Neural progenitor cell (in vitro differentiated cells): ENCODE results near the gene CEP131. TPM values are rescaled to one million over a fixed set of nuclear protein-coding genes. Genes with fewer than 3 reads are reported as not detected.

Source experiments
- DNase-seq: peaks from one replicate; pipeline ENCODE4 v3.0.0-alpha.2; 2016; ENCODE audit warnings: low spot score
- H2AFZ ChIP-seq: fragments of 200-600 bp; sonication (generic); replicated peaks from 2 replicates; pipeline ENCODE4 v1.6.1; 2016; ENCODE audit warnings: antibody characterized with exemption
- H3F3A ChIP-seq: fragments of 200-600 bp; sonication (generic); 2 replicates; pipeline ENCODE4 v1.6.1; 2016; ENCODE audit warnings: antibody characterized with exemption, low read depth
- H3K27ac ChIP-seq: fragments of 200-600 bp; sonication (generic); 2 replicates; pipeline ENCODE4 v1.5.1; 2016; ENCODE audit warnings: mild to moderate bottlenecking
- H3K27me3 ChIP-seq: fragments of 200-600 bp; sonication (generic); 2 replicates; pipeline ENCODE4 v1.6.1; 2016; ENCODE audit warnings: mild to moderate bottlenecking, moderate library complexity
- H3K36me3 ChIP-seq: fragments of 200-600 bp; sonication (generic); 2 replicates; pipeline ENCODE4 v1.5.1; 2016
- H3K4me1 ChIP-seq: fragments of 200-600 bp; sonication (generic); 2 replicates; pipeline ENCODE4 v1.6.1; 2016; ENCODE audit warnings: mixed run types
- H3K4me2 ChIP-seq: fragments of 200-600 bp; sonication (generic); 2 replicates; pipeline ENCODE4 v1.6.1; 2016
- H3K4me3 ChIP-seq: fragments of 200-600 bp; sonication (generic); 2 replicates; pipeline ENCODE4 v1.5.1; 2016
- H3K79me2 ChIP-seq: fragments of 200-600 bp; sonication (generic); 2 replicates; pipeline ENCODE4 v1.6.1; 2016; ENCODE audit warnings: low read depth
- H3K9ac ChIP-seq: fragments of 200-600 bp; sonication (generic); 2 replicates; pipeline ENCODE4 v1.6.1; 2016
- H3K9me3 ChIP-seq: fragments of 200-600 bp; sonication (generic); 2 replicates; pipeline ENCODE4 v1.5.1; 2016; ENCODE audit warnings: low read depth
- H4K20me1 ChIP-seq: fragments of 200-600 bp; sonication (generic); 2 replicates; pipeline ENCODE4 v1.6.1; 2016; ENCODE audit warnings: low read depth
- H3K27ac Mint-ChIP-seq: 3 replicates; pipeline ENCODE4 v1.8.0; 2021; ENCODE audit warnings: mixed read lengths
- H3K27me3 Mint-ChIP-seq: 2 replicates; pipeline ENCODE4 v1.8.0; 2022; ENCODE audit warnings: low read depth, mild to moderate bottlenecking, inconsistent platforms, moderate library complexity, mixed read lengths; ENCODE audit not compliant: insufficient read depth
- H3K36me3 Mint-ChIP-seq: 3 replicates; pipeline ENCODE4 v1.8.0; 2021; ENCODE audit warnings: mixed read lengths
- H3K4me1 Mint-ChIP-seq: 3 replicates; pipeline ENCODE4 v1.8.0; 2021; ENCODE audit warnings: mixed read lengths
- H3K4me3 Mint-ChIP-seq: 3 replicates; pipeline ENCODE4 v1.8.0; 2021; ENCODE audit warnings: mild to moderate bottlenecking, moderate library complexity, mixed read lengths
- H3K9me3 Mint-ChIP-seq: 3 replicates; pipeline ENCODE4 v1.8.0; 2020; ENCODE audit warnings: mixed read lengths
- CTCF ChIP-seq: fragments of 200-600 bp; sonication (generic); IDR thresholded peaks from 2 replicates; pipeline ENCODE4 v1.5.1; 2017; ENCODE audit warnings: antibody characterized with exemption, mild to moderate bottlenecking
- EZH2 ChIP-seq: fragments of 200-600 bp; sonication (generic); IDR thresholded peaks from 2 replicates; pipeline ENCODE4 v1.6.1; 2017; ENCODE audit warnings: antibody characterized with exemption, mild to moderate bottlenecking, moderate library complexity
- EZH2phosphoT487 ChIP-seq: fragments of 200-600 bp; sonication (generic); IDR thresholded peaks from 2 replicates; pipeline ENCODE4 v1.6.1; 2017; ENCODE audit warnings: antibody characterized with exemption
- total RNA-seq: library from RNA; depleted of rRNA; stranded (reverse); fragments of >200 nt; gene quantifications from 2 replicates; pipeline ENCODE4 v1.2.3, GENCODE V29; 2015; ENCODE audit warnings: low replicate concordance

The CEP131 gene
- total RNA-seq, 1 donor from 2014 or later, result 7.7 TPM

DNA sequence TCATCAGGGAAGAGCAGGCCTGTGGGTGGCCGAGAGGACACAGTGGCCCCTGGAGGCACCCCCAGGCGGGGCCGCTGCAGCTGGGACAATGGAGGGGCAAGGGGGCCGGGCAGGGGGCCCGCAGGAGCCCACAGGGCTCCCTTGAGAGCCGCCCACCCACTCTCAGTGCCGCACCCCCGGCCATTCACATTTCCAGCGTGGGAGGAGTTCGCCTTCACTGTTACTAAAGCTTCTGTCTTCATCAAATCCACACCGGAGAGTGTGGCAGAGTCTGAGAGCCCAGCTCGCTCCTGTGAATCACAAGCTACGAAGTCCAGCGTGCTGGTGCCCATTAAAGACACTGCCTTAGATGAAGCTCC is 78.4 kb downstream of the CEP131 start:
- Histone ChIP-seq H3K9ac (no peak overlapping the region), H2AFZ (no peak overlapping the region), H3K4me1 (no peaks in the 10 kb centered on the region), H3K9me3 (no peaks in the 10 kb centered on the region), H3K36me3 (no peaks in the 10 kb centered on the region), H3K4me3 (no peak overlapping the region), H3K79me2 (no peaks in the 10 kb centered on the region), H3F3A (no peaks in the 10 kb centered on the region), H3K27me3 (no peaks in the 10 kb centered on the region), H3K27ac (no peak overlapping the region), H3K4me2 (no peak overlapping the region), H4K20me1 (no peaks in the 10 kb centered on the region)
- Mint-ChIP-seq H3K9me3 (no peaks in the 10 kb centered on the region), H3K36me3 (no peaks in the 10 kb centered on the region), H3K4me1 (peaks cover 6% of the 10 kb centered on the region), H3K4me3 (no peak overlapping the region), H3K27me3 (no peaks in the 10 kb centered on the region), H3K27ac (no peak overlapping the region)
- no peak for DNase-seq
- TF ChIP-seq EZH2phosphoT487 (no peak), EZH2 (no peak), CTCF (no peak)

GRCh38 chr17:81143717-81144422 is 78.9 kb downstream of the CEP131 start:
- Mint-ChIP-seq H3K36me3 (no peaks in the 10 kb centered on the region), H3K27me3 (peaks cover under 1% of the 10 kb centered on the region), H3K4me1 (peaks cover 7% of the 10 kb centered on the region), H3K9me3 (peaks cover under 1% of the 10 kb centered on the region), H3K4me3 (no peak overlapping the region), H3K27ac (no peak overlapping the region)
- no peaks in the 10 kb centered on the region for H3K9me3 ChIP-seq
- no peaks in the 10 kb centered on the region for H3K4me1 ChIP-seq
- no peaks in the 10 kb centered on the region for H3K79me2 ChIP-seq
- no peak for TF ChIP-seq EZH2
- no peak for TF ChIP-seq CTCF
- no peak for TF ChIP-seq EZH2phosphoT487
- no peak overlapping the region for H3K4me3 ChIP-seq
- H2AFZ ChIP-seq, result no peak overlapping the region
- H3K9ac ChIP-seq, result no peak overlapping the region
- H3K4me2 ChIP-seq, result no peak overlapping the region
- H3K27ac ChIP-seq, result no peak overlapping the region
- no peaks in the 10 kb centered on the region for H4K20me1 ChIP-seq
- H3F3A ChIP-seq, result peaks cover under 1% of the 10 kb centered on the region
- no peak for DNase-seq
- H3K27me3 ChIP-seq, result no peaks in the 10 kb centered on the region
- no peaks in the 10 kb centered on the region for H3K36me3 ChIP-seq

GRCh38 chr17:81143200-81143527 is 79.6 kb downstream of the CEP131 start:
- DNase-seq, result no peak
- Histone ChIP-seq H3K79me2 (no peaks in the 10 kb centered on the region), H4K20me1 (no peaks in the 10 kb centered on the region), H3K27ac (no peak overlapping the region), H2AFZ (no peak overlapping the region), H3K4me2 (no peak overlapping the region), H3K9me3 (no peaks in the 10 kb centered on the region), H3K36me3 (no peaks in the 10 kb centered on the region), H3K4me1 (no peaks in the 10 kb centered on the region), H3F3A (peaks cover 7% of the 10 kb centered on the region), H3K27me3 (no peaks in the 10 kb centered on the region), H3K9ac (no peak overlapping the region), H3K4me3 (no peak overlapping the region)
- Mint-ChIP-seq H3K27ac (no peak overlapping the region), H3K36me3 (no peaks in the 10 kb centered on the region), H3K4me3 (no peak overlapping the region), H3K9me3 (peaks cover 7% of the 10 kb centered on the region), H3K4me1 (peaks cover 8% of the 10 kb centered on the region), H3K27me3 (peaks cover 7% of the 10 kb centered on the region)
- no peak for TF ChIP-seq EZH2phosphoT487
- TF ChIP-seq EZH2, result no peak
- TF ChIP-seq CTCF, result no peak
